Smooth muscle cell of the brain vasculature (primary cell): ENCODE data around the gene POLA1.

Experiments used
- DNase-seq: peaks from one replicate; pipeline ENCODE4 v3.0.0-alpha.2; 2012; ENCODE audit warnings: low read depth, low spot score

The POLA1 gene

DNA sequence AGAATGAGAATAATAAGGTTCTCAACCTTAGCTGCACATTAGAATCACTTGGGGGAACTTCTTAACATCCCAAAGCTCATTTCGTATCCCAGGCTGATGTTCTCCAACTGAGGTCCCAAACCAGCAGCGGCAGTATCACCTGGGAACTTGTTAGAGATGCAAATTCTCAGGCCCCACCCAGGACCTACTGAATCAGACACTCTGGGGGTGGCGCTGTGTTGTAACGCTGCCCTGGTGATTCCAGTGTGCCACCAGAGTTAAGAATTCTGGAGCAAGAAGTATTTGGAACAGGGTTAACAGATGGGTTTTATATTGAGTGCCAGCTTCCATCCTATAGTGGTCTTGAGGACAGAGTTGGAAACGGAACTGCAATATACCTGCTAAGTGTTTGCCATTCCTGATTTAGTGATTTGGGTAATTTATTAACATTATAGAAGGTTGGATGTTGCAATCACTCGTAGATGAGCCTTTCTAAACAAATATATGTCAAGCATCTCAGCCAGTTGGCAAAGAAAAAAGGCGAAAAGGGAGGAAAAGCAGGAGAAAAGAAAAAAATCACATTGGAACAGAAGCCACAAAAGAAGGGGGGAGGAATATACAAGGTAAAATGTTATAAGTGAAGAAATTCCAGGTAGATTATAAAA is 181.0 kb downstream of the POLA1 start:
- no peak for DNase-seq

GRCh38 chrX:24876530-24877287 is 183.0 kb downstream of the POLA1 start:
- no peak for DNase-seq

GRCh38 chrX:24877288-24877664 is 183.6 kb downstream of the POLA1 start:
- DNase-seq = no peak

- DNase-seq = no peak
Observed at GRCh38 chrX:24877854-24878650, 184.3 kb downstream of the POLA1 start.

- no peak for DNase-seq
Observed at GRCh38 chrX:24879679-24880078, 186.0 kb downstream of the POLA1 start.

DNA sequence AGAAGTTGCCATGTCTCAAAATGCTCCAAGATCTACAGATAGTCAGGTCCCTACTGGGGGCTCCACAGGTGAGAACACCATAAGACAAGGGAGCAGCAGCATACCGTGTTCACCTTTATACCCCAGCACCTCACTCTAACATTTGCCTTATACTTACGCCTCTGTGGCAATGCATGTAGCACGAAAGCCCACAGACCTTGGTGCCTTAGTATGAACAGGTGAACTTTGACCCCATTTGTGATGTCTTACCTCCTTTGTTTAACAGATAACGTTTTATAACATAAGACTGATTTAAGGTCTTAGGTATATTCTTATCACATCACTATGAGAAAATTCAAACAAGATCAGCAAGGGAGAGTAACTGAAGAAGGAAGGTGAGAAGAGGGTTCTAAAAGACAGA is 193.2 kb downstream of the POLA1 start:
- no peak for DNase-seq

GRCh38 chrX:24890677-24891076 is 197.0 kb downstream of the POLA1 start:
- no peak for DNase-seq

GRCh38 chrX:24899391-24899790 is 205.7 kb downstream of the POLA1 start:
- no peak for DNase-seq

GRCh38 chrX:24900234-24900633 is 206.5 kb downstream of the POLA1 start:
- DNase-seq = no peak

GRCh38 chrX:24902806-24903205 is 209.1 kb downstream of the POLA1 start:
- no peak for DNase-seq

DNA sequence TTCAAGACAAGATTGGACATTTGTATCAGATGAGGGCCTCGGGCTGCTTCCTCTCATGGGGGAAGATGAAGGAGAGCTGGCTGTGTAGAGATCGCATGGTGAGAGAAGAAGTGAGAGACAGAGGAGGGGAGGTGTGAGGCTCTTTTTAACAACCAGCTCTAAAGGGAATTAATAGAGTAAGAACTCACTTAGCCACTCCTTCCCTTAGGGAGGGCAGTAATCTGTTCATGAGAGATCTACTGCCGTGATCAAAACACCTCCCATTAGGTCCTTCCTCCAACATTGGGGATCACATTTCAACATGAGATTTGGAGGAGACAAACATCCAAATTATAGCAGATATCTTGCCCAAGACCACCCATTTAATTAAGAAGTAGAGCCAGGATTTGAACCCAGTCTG is 225.0 kb downstream of the POLA1 start:
- DNase-seq = no peak

- no peak for DNase-seq
Observed at GRCh38 chrX:24920769-24921168, 227.1 kb downstream of the POLA1 start.

DNA sequence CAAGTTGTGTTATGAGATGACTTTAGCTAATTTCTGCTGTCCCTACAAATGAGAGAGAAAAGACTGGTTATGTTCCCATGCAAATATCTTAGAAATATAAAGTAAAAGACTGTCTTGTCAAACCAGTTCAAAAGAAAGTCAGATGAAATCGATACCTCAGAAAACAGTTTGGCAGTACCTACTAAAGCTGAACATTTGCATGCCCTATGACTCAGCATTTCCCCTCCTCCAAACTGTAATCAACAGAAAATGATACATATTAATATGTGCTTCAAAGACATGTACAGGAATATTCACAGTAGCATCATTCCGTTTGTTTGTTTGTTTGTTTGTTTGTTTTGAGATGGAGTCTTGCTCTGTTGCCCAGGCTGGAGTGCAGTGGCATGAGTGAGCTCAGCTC is 231.7 kb downstream of the POLA1 start:
- DNase-seq = no peak

DNA sequence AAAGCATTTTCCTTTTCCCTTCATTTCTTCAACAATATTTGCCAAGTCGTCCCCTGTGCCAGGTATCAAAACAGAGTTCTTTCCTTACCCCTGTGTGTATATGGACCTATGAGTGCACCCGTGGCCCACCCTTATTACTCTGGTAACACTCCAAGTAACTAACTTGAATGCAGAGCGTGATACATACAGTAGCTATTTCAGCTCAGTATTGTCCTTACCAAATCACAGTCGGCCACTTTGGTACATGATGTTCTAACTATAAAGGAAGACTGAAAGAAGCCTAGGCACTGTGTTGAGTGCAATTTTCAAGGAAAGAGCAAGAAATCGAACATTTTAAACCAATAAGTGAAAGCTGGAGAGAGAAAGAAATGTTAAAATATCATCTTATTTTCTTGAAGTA is 233.7 kb downstream of the POLA1 start:
- DNase-seq = no peak

- DNase-seq = no peak
Observed at GRCh38 chrX:24928114-24928513, 234.4 kb downstream of the POLA1 start.

DNA sequence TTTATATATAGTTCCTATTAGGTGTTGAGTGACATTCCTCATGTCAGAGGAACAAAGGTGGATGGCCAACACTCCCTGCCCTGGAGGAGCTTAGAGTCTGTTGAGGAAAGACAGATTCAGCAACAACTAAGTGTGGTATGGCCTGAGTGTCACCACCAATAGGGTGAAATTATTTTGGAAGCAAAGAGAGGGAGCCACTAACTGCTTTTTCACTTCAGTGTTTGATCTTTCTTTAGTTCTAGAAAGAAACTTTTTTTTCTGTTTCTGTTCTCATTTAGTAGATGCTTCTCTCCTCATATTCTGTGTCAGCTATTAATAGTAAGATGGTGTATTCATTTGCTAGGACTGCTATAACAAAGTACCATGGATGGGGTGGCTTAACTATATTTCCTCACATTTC is 240.6 kb downstream of the POLA1 start:
- DNase-seq = no peak

GRCh38 chrX:24945009-24945408 is 251.3 kb downstream of the POLA1 start:
- DNase-seq = no peak

GRCh38 chrX:24946369-24946768 is 252.7 kb downstream of the POLA1 start:
- no peak for DNase-seq

GRCh38 chrX:24954732-24955131 is 261.0 kb downstream of the POLA1 start:
- DNase-seq = no peak

GRCh38 chrX:24955372-24955930 is 261.7 kb downstream of the POLA1 start:
- DNase-seq = no peak

- DNase-seq = no peak
Observed at GRCh38 chrX:24956828-24957227, 263.1 kb downstream of the POLA1 start.

DNA sequence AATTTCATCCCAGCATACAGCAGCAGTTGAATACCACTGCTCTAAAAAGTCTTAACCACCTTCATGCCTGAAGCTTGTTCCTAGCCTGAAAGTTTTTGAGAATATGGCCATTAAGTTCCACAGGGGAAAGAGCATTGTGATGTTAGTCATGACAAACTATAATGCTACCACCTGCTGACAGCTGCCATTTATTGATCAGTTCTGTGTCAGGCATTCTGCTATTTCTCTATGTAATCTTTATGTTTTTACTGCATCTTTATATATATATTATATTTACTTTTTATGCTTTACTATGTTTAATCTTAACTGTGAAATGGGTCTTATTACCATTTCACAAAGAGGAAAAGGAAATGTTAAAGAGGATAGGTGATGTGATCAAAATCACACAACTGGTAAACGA is 268.1 kb downstream of the POLA1 start:
- DNase-seq = no peak
